ENCODE results near the gene RAB17.
A peak's percentile ranks its signal among the peaks of the same experiment; 100 is the strongest.
"Not testable (repeated sequence)": the region's sequence is repeated elsewhere in the genome, so short reads cannot be mapped to it uniquely, and the experiment has no call there.

RAB17 gene

DNA sequence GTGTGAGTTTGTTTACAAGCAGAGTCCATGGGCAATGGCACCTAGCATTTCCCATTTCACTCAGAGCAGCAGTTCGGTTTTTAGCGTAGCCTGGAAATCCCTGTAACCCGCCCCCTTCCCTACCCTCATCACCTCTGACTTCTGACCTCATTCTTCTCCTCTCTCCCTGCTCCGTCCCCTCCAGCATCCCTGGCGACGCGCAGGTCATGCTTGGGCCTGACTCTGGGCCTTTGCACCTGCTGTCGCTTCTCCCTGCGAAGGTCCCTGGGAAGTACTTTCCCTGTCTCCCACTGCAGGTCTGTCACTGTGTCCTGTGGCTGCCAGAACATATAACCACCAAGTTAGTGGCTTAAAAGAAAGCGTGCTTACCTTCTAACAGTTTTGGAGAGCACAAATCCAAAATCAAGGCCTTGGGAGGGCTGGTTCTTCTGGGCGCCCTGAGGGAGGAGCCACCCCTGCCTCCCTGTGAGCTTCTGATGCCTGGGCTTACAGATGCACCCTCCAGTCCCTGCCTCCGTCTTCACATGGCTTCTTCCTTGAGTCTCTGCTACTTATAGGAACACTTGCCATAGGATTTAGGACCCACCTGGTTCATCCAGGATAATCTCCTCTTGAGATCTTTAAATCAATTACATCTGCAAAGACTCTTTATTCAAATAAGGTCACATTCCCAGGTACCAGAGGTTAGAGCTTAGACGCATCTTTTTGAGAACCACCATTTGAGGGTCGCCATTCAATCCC, 8.1 kb upstream of the RAB17 start:
- no peak for DNase-seq

DNA sequence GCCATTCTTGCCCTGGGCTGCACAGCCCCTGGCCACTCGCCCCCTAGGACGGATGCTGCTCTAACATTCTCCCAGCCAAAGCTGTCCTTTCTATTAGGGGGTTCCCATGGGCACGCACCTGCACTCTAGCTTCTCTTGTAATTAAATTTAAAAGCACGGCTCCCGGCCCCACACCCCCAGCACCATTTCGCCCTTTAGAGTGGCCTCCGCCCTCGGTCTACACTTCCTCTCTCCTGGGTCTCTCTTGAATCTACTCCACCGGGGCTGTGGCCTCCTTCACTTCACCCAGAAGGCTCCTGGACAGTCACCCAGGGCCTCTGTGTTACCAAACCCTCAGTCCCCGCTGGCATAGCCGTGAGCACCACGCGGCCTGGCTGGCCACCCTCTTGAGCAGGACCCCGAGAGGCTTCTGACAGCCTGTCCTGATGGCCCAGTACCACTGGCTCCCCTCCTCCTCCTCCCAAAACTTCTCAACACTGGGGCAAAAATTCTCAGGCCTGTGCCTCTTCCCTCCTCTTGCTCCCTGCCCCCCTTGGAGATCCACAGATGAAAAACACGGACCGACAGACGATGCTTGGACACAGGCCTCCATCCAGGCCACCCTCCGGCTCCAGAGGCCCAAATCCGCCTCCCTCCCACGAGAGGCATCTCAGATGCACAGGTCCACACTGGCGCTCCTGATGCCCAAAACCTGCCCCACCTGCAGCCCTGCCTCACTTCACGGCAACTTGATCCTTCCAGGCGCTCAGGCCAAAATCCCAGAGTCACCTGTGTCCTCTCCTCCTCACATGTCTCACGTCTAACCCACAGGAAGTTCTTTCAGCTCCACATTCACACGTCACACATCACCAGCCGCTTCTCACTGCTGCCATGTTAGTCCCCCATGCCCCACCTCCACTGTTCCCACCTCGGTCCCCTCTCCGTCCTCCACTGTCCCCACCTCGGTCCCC, 6.9 kb upstream of the RAB17 start:
- no peak for DNase-seq

DNA sequence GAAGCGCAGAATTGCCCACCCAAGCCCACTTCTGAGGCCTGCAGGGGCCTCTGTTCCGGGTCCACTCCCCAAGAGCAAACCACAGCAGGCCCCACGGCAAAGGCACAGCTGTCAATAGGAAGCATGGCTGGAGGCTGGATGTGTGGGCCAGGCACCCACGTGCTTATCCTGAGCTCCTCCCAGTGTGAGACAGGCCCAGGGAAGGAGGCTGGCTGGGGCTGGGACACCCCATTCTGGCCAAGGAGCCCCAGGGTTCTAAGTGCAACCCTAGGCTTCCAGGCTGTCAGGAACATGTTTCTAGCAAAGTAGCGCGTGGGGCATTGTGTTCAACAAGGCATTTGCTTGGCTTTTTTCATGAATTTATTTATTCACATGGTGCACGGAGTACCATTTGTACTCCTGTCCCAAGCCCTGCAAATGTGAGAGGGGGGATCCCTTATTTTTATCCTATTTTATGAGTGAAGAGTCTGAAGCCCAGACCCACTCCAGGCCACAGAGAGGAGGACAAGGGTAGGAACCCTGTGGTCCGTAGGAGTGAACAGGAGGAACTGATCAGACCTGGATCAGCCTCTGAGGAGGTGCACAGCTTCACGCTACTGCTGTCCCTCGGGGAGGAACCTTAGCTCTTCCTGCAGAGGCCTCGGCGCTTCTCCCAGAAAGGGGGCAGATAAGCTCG, 6.1 kb upstream of the RAB17 start:
- no peak for DNase-seq

DNA sequence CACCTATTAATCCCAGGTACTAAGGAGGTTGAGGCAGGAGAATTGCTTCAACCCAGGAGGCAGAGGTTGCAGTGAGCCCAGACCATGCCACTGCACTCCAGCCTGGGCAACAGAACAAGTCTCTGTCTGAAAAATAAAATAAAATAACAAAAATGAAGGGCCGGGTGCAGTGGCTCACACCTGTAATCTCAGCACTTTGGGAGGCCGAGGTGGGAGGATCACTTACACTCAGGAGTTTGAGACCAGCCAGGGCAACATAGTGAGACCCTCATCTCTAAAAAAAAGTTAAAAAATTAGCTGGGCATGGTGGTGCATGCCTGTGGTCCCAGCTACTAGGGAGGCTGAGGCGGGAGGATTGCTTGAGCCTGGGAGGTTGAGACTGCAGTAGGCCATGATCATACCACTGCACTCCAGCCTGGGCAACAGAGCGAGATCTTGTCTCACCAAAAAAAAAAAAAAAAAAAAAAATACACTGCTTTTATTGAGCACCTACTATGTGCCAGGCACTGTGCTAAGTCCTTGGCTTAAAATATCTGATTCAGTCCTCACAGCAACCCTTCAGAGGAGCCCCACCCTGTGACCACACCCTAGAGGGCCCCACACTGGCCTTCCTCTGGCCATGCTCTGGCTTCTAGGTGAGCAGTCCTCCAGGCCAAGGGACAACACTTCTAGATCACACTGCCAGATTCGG, 5.4 kb upstream of the RAB17 start:
- not testable (repeated sequence) for DNase-seq

DNA sequence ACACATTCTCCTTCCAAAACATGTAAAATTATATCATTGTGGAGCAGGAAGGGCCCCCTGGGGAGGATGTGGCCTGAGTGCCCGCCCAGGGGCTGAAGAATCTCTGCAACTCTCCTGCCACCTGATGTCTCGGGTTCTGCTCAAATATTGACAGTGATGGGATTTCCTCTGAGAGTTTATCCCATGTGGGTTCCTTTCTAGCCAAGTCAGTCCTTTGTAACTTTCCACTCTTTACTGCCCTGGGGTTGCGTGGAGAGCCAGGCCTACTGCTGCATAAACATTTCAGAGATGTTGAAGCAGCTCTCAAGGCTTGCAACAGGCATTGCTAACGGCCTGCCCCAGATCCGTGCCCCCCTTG, 4.0 kb upstream of the RAB17 start:
- DNase-seq: no peak

DNA sequence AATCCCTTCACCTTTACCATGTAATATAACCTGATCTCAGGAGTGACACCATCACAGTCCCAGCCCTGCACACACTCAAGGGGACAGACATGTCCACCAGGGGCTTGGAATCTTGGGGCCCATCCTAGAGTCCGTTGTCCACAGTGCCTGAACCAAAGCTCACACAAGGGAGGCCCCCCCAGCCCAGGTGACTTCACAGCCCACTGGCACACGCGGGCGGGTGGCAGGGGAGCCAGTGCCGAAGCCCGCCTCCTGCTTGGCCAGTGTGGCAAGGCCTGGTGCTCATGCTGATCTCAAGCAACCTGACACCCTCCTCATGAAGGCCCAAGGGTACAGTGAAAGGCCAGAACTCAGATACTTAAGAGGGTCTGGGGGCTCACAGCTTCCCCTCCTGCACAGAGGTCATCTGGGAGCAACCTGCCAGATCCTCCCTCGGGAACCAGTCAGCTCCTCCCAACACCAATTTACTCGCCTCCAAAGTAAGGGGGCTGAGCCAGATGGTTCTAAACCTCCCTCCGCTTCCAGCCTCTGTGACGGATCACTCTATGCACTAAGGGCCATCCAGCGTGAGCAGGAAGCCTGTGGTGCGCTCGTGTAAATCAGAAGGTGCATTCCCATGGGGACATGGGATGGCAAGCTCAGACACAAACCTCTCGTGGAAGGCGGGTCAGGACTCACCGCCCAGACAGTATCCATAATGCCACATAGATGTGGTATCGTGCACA, 3.2 kb upstream of the RAB17 start:
- DNase-seq: no peak

DNA sequence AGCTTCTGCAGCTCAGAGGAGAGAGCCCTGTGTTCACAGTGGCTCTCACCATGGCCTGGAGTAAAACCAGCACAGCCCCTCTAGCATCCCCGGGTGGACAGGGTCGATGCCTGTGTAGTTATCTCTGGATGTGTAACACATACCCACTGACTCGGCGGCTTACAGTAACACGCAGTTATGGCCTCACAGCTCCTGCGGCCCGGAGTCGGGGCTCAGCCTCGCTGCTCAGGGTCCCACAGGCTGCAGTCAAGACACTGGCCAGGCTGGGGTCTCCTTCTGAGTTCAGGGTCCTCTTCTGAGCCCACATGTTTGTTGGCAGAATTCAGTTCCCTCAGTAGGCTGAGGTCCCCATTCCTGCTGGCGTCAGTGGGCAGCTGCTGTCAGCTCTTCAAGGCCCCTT, 2.5 kb upstream of the RAB17 start:
- no peak for DNase-seq

DNA sequence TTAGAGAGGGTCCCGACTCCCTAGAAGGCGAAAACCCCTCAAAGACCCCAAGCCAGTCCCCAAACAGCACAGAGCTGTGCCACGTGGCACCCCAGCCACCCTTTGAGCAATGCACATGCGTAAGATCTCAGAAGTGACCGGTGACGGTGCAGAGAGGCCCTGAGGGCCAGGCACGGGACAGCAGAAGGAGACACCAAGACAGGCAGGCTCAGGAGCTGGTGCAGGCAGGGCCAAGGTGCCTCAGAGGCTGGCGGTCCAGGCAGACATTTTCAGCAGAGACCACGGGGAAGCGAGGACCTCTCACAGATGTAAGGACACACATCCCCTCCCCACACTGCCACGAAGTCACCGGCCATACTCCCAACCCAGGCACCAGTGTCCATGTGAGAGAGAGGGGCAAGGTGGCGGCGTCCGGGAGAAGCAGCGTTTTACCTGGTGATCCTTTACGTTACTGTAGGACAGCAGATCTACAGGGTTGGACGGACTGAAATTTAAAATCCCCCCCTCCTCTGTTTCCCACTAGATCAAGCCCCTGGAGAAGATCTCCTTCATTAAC, 2.0 kb upstream of the RAB17 start:
- DNase-seq: no peak

DNA sequence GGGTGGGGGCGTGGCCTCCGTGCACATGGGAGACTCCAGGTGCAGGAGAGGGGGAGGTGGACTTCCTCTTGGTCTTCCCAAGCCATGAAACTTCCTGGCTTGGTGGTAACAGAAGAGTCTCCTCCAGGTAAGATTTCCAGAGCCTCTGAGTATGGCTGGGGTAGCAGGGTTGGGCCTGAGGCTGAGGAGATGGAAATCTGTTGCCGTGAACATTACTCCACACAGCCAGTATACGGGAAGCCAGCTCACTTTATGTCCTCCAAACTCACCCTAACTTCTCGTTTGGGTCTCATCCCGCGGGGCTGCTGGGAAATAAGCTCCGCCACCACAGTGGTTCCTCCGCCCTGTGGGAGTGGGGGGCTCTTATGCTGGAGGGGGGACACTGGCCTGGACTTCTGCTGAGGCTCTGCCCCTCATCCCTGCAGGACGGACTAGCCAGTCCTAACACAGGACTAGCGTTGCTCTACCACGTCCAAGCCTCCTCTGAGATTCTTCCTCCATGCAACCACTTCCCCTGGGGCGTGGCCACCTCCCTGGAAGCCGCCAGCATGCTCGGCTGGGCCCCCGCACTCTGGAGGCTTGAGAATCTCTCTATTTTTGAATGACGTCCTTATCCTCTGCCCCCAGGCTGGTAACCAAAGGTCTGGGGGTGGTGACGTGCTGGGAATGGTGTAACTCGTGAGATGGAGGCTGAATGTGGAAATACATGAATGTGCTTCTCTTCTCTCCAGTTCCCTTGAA, 777 bp upstream of the RAB17 start:
- no peak for DNase-seq

DNA sequence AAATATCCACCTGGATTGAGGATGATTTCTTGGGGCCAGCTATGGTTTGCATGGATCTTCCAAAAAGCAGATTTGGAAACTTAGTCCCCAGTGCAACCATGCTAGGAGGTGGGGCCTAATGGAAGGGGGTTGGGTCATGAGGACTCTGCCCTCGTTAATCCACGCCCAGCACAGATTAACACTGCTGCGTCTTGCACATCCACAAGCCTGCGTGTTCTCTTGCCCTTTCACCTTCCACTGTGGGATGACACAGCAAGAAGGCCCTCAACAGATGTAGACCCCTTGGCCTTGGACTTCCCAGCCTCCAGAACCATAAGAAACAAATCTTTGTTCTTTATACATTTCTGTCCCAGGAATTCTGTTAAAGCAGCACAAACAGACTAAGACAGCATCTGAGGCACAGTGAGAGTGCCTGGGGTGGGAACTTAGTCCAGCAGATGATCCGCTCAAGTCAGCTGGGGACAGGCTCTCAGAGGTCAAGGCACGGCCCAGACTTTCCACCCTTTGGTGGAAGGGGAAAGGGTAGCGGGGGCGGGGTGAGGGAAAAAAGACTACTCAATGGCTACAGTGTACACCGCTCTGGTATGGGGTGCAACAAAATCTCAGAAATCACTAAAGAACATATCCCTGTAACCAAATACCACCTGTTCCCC, 2.4 kb downstream of the RAB17 start:
- no peak for DNase-seq

DNA sequence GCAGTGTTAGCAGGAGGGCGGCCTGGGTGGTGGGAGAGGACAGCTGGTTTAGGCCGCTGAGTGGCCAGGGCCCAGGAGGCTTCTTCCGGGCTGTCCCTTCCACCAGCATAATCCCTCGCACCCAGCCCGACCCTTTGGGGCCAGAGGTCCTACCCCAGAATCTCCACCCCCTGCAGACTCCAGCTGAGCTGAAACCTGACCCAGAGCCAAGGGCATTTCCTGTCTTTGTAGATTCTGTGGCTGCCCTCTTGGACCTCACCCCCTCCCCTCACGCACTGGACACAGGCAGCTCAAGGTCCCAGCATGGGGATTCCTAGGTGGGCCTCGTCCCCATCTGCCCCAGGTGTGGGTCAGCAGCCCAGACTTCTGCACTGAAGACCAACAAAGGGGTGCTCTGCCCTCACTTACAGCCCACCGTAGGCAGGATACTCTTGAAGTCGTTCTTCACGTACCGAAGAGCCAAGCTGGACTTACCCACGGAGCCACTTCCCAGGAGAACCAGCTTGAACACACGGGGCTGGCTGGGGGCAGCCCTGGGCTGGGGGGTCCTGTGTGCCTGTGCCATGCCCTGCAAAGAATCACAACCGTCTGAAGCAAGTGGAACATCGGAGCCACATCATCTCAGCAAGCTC, 4.8 kb downstream of the RAB17 start:
- no peak for DNase-seq

DNA sequence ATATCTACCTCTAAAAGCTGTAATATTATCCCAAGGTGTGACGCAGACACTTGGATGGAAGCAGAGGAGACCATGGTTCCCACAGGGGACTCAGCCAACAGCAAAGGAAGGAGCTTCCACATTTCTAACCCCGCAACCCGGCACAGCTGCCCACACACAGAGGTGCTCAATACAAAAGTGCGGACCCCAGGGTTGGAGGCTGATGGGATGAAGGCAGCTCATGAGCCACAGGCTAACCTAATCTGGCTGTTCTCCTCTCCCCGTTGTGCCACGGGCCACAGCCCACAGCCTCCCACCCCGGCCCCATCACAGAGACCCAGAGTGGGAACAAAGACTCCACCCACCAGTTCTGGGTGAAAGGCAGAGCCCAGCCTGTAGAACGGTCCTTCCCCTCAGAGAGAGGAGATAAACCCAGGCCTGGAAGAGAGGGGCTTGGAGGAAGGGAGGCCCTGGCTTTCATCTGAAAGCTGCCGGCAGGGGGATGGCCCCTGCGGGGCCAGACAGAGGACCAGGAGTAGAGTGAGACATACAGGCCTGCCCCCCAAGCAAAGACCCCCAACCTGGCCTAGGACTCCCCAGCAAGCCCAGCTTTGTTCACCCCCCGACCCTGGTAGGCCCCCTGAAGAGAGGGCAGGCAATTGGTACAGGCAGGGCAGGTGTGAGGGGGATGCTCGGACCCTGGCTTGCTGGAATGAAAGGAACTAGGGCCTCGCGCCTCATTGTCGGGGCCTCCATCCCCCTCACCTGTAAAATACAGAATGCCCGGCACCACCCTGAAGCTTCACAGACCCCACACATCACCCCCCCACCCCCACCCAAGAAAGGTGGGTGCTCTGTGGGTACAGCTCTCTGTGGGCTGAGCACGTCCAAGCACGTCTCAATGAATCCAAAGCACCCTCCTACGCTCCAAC, 6.9 kb downstream of the RAB17 start:
- DNase-seq: no peak

DNA sequence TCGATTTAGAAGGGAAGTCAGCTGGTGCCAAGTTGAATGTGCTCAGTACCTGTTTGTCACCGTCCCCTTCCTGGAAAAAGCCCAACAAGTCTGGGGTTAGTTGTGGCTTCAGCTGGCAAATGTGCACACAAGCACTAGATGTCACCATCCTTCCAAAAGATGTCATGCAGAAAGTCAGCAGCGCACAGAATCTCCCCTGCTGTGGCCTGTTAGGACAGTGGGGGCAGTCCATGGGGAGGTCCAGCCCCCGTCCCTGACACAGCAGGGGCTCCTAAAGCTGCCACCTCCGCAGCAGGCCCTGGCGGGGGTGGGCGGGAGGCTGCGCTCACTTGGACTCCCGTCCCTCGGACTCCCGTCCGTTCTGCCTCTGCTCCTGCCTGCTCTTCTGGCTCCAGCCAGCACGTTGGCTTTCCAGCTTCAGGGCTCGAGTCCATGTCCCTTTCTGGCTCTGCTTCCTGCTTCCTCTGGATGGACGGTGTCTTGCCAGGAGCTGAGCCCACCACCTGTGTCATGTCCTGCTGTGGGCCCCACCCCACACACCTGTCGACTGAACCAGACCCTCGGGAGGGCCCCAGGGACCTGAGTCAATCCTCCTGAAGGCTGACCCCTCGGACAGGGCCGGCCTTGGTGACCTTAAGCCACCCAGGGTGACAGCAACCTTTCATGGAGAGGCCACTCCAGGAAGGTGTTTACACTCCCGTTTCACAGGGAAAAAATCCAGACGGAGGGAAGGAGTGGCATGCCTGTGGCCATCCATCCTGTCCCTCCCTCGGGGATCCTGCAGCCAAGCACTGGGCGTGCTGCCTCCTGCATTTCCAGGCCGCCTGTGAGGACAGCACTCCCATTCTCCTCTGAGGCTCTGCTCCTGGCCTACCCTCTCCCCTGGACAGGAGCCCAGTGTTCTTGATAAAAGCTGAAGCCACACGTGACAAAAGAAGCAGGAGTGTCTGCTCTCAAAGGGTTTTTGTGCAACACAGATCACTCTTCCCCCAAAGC, 8.5 kb downstream of the RAB17 start:
- peak; percentile 25 for DNase-seq

DNA sequence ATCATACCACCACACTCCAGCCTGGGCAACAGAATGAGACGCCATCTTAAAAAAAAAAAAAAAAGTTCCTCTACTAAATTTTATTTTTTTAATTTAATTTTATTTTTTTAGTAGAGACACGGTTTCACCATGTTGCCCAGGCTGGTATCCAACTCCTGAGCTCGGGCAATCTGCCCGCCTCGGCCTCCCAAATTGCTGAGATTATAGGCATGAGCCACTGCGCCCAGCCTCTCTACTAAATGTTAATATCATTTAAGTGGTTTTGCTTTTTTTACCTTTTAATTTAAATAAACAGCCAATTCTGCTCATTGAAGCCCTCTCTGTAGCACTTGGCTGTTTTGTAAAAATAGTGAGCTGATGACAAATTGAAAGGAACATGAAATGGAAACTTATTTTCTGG, 9.2 kb downstream of the RAB17 start:
- DNase-seq: no peak

DNA sequence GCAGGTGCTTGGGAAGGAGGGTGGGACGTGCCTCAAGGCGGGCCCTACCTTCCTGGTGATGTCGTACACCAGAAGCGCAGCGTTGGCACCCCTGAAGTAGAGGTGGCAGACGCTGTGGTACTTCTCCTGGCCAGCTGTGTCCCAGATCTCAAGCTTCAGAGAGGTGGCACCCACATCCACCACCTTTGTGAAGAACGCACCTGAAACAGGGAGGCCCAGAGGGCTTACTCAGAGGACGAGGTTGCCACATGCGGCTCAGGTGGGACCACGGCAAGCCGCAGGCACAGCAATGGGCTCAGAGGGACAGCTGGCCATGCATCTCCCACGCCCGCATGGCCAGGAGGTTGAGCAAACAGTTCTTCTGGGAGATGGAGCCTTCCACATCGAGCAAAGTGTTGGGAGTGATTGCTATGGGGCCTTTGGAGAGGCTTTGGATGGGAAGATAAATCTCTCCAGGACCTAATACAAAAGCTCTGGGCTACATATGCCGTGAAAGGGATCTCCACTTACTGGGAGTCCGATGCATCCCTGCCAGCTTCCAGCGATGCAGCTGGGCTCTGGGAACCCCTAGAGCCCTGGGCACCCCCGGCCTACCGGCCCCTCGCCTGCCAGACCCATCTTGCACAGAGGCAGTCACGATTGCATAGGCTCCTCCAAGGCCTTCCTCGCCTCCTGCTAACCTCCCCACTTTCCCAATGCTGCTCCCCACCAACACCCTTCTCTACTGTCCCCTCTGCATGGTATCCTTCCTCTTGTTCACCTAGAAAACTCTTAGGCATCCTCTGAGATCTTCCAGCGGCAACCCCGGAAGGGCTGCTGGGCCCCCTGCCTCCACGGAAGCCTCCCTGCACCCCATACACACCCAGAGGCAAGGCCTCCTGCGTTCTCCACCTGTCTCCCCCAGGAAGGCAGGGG, 12.3 kb downstream of the RAB17 start:
- no peak for DNase-seq

DNA sequence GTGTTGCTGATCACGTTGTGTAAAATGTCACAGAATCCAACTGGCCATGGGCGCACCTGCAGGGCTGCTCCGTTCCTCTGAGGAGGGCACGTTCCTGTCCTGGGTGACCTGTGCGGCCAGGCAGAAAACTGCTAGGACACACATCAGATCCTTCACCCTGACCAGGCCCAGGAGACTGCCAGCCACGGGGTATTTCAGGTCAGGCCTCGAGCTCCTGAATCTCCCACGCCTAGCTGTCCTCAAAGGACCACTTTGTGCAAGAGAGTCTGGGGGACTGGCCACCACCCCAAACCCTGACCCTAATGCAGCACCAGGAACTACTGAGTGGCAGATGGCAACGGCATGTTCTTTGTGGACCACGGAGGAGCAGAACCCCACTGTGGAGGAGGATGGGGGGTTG, 13.1 kb downstream of the RAB17 start:
- DNase-seq: no peak

DNA sequence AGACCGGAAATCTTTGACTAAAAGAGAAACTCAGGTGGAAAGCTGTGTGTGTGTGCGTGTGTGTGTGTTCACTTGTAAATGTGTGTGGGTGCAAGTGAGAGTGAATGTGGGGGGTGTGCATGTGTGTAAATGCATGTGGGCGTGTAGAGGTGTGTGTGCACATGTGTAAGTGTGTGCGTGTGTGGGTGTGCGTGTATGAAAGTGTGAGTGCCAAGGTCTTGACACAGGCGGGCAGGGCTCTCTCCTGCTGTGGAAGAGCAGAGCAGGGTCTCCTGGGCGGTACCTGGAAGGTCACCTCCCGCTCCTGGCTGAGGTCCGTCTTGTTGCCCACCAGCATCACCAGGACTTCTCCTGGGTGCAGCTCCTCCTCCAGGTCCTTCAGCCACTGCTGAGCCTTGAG, 13.6 kb downstream of the RAB17 start:
- DNase-seq: no peak

All from stimulated activated CD4-positive, alpha-beta T cell treated with anti-CD3 and anti-CD28 coated beads, Interleukin-4, amount 100 ng/mL, for 1 hour (primary cell).